ENCODE measurements around the gene KCNIP4. TPM values are rescaled to one million over a fixed set of nuclear protein-coding genes. Genes with fewer than 3 reads are reported as not detected.

KCNIP4 gene
- total and polyA plus RNA-seq, 9 of the 15 experiments (the other 6 are each of a cell fraction or from before 2014, with no cell fraction given): 0.25 to 0.41 TPM; not detected in 7

DNA sequence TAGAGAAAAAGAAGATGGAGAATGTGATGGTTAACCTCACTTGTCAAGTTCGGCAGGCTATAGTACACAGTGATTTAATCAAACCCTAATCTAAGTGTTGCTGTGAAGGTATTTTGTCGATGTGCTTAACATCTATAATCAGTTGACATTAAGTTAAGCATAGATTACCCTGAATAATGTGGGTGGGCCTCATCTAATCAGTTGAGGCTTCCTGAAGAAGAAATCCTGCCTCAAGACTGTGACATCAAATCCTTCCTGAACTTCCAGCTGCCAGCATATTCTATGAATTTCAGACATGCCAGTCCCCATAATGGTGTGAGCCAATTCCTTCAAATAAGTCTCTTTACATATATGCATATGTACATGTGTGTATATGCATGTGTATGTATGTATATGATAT lies 1066.9 kb downstream of the KCNIP4 start:
- FAIRE-seq (no peak), ATAC-seq (no peak), DNase-seq (ENCODE audit: extremely low read depth in 1 of 4, low spot score in 3 of 4) (no peak)
- H3K36me3 ChIP-seq (ENCODE audit: control insufficient read depth, insufficient read depth, low read length): no peaks in the 10 kb centered on the region
- peak; percentile 73 for TF ChIP-seq ZNF134 (CRISPR knock-in tag; conservative IDR thresholded peaks at IDR 0.05)
- TF ChIP-seq, protein P1, sequence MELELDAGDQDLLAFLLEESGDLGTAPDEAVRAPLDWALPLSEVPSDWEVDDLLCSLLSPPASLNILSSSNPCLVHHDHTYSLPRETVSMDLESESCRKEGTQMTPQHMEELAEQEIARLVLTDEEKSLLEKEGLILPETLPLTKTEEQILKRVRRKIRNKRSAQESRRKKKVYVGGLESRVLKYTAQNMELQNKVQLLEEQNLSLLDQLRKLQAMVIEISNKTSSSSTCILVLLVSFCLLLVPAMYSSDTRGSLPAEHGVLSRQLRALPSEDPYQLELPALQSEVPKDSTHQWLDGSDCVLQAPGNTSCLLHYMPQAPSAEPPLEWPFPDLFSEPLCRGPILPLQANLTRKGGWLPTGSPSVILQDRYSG (tag; conservative IDR thresholded peaks at IDR 0.05; ENCODE audit: low read depth): no peak
- no peak overlapping the region for H3K9ac ChIP-seq (ENCODE audit: insufficient read depth in 1 of 2, low read depth in 2 of 2, low read length in 2 of 2)
- no TSS peak for BruUV-seq (replicated peaks)
- H3K27ac ChIP-seq (ENCODE audit: extremely low read depth, low read depth, low read length): no peak overlapping the region
- H3K4me2 ChIP-seq (ENCODE audit: insufficient read depth, low read length): no peak overlapping the region
- H3K4me3 ChIP-seq: no peak overlapping the region
- no peaks in the 10 kb centered on the region; the same call in 1 of the 2 replicates for H3K9me3 ChIP-seq (replicated peaks; ENCODE audit: control insufficient read depth, insufficient read depth, low read depth, low read length)
- no peaks in the 10 kb centered on the region for H3K27me3 ChIP-seq (ENCODE audit: control insufficient read depth in 2 of 2, insufficient read depth in 2 of 2, low read length in 2 of 2)
- 0% methylated on average over 2 of the region's 2 CpGs for WGBS (ENCODE audit: insufficient coverage, low coverage, missing lambda C conversion rate)
- H3K9me1 ChIP-seq (ENCODE audit: control insufficient read depth, insufficient read depth, low read length): no peaks in the 10 kb centered on the region
- H3K4me1 ChIP-seq (replicated peaks in 1 of 2; ENCODE audit: control insufficient read depth in 2 of 2, insufficient read depth in 2 of 2, low read length in 2 of 2): no peaks in the 10 kb centered on the region
- POLR2A ChIA-PET: no interaction called here
- H4K20me1 ChIP-seq (replicated peaks; ENCODE audit: control insufficient read depth, insufficient read depth, low read length): no peaks in the 10 kb centered on the region
- H2AFZ ChIP-seq (ENCODE audit: low read depth, low read length): no peak overlapping the region
- CTCF ChIA-PET (ENCODE audit: low intra/inter-chr PET ratio): no interaction called here
- H3K79me2 ChIP-seq (ENCODE audit: control insufficient read depth, insufficient read depth, low read length): no peaks in the 10 kb centered on the region
- in situ Hi-C loops (cut with MboI) (no loop called here), intact Hi-C loops (cut with micrococcal nuclease) (no loop called here)

DNA sequence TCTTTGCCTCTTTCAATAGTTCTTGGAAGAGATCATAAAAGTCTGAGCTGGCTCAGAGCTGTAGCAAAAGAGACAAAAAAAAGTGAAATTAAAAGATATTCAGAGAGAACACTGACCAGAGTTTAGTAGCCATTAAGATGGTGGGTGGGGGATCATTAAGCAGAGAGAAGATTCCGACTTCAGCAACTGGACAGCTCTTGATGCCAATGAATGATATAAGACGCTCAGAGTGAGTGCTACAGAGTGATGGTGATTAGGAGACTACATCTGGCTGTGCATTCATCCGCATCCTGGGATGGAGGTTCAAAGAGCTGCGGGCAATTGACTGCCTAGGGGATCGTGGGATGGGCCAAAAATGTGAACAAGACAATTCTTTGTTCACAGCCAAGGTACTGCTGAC lies 1069.8 kb downstream of the KCNIP4 start:
- ChIA-PET CTCF (ENCODE audit: low intra/inter-chr PET ratio) (no interaction called here), POLR2A (no interaction called here)
- ATAC-seq (no peak), FAIRE-seq (no peak), DNase-seq (ENCODE audit: extremely low read depth in 1 of 4, low spot score in 3 of 4) (no peak)
- 1% methylated on average over 5 of the region's 5 CpGs for WGBS (ENCODE audit: insufficient coverage, low coverage, missing lambda C conversion rate)
- Histone ChIP-seq H4K20me1 (replicated peaks; ENCODE audit: control insufficient read depth, insufficient read depth, low read length) (no peaks in the 10 kb centered on the region), H3K9ac (ENCODE audit: insufficient read depth in 1 of 2, low read depth in 2 of 2, low read length in 2 of 2) (no peak overlapping the region), H3K4me3 (no peak overlapping the region), H3K36me3 (ENCODE audit: control insufficient read depth, insufficient read depth, low read length) (no peaks in the 10 kb centered on the region), H3K4me2 (ENCODE audit: insufficient read depth, low read length) (no peak overlapping the region), H3K4me1 (replicated peaks in 1 of 2; ENCODE audit: control insufficient read depth in 2 of 2, insufficient read depth in 2 of 2, low read length in 2 of 2) (no peaks in the 10 kb centered on the region), H2AFZ (ENCODE audit: low read depth, low read length) (no peak overlapping the region), H3K27ac (ENCODE audit: extremely low read depth, low read depth, low read length) (no peak overlapping the region), H3K27me3 (ENCODE audit: control insufficient read depth in 2 of 2, insufficient read depth in 2 of 2, low read length in 2 of 2) (no peaks in the 10 kb centered on the region), H3K9me3 (replicated peaks; ENCODE audit: control insufficient read depth, insufficient read depth, low read depth, low read length) (no peaks in the 10 kb centered on the region; the same call in 1 of the 2 replicates), H3K9me1 (ENCODE audit: control insufficient read depth, insufficient read depth, low read length) (no peaks in the 10 kb centered on the region), H3K79me2 (ENCODE audit: control insufficient read depth, insufficient read depth, low read length) (no peaks in the 10 kb centered on the region)
- intact Hi-C loops (cut with micrococcal nuclease): no loop called here
- TF ChIP-seq, protein P2, sequence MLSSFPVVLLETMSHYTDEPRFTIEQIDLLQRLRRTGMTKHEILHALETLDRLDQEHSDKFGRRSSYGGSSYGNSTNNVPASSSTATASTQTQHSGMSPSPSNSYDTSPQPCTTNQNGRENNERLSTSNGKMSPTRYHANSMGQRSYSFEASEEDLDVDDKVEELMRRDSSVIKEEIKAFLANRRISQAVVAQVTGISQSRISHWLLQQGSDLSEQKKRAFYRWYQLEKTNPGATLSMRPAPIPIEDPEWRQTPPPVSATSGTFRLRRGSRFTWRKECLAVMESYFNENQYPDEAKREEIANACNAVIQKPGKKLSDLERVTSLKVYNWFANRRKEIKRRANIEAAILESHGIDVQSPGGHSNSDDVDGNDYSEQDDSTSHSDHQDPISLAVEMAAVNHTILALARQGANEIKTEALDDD (IDR thresholded peaks at IDR 0.05): no peak
- no peak for TF ChIP-seq POLR2H (tag; IDR thresholded peaks at IDR 0.05; ENCODE audit: low read depth)
- TF ChIP-seq TOE1 (IDR thresholded peaks at IDR 0.05; ENCODE audit: borderline replicate concordance): no peak
- no peak for TF ChIP-seq TOE1 (CRISPR knock-in tag; IDR thresholded peaks at IDR 0.05; ENCODE audit: borderline replicate concordance, low read depth)
- TF ChIP-seq ZKSCAN8 (CRISPR knock-in tag; IDR thresholded peaks at IDR 0.05): no peak
- in situ Hi-C loops (cut with MboI): no loop called here
- no TSS peak for BruUV-seq (replicated peaks)
